IMR-90 (cell line): ENCODE measurements around the gene ADARB2.

Experiments used
- BHLHE40 ChIP-seq: fragments of 150-350 bp; IDR thresholded peaks from 2 replicates; pipeline ENCODE4 v1.6.1; 2016; ENCODE audit warnings: mild to moderate bottlenecking, low read depth, low read length
- CEBPB ChIP-seq: IDR thresholded peaks from 2 replicates; pipeline ENCODE4 v1.6.1; 2012; ENCODE audit warnings: low read depth, low read length, improper control_type of control experiment
- CHD1 ChIP-seq: IDR thresholded peaks from 2 replicates; pipeline ENCODE4 v1.6.1; 2012; ENCODE audit warnings: low read depth, low read length, improper control_type of control experiment
- MAFK ChIP-seq: IDR thresholded peaks from 2 replicates; pipeline ENCODE4 v1.6.1; 2012; ENCODE audit warnings: low read depth, low read length, improper control_type of control experiment
- MAZ ChIP-seq: IDR thresholded peaks from 2 replicates; pipeline ENCODE4 v1.6.1; 2012; ENCODE audit warnings: low read depth, mild to moderate bottlenecking, low read length, improper control_type of control experiment, moderate library complexity, borderline replicate concordance
- MXI1 ChIP-seq: IDR thresholded peaks from 2 replicates; pipeline ENCODE4 v1.6.1; 2012; ENCODE audit warnings: low read depth, mild to moderate bottlenecking, low read length, moderate library complexity, borderline replicate concordance
- NFE2L2 ChIP-seq: fragments of 150-350 bp; IDR thresholded peaks from 2 replicates; pipeline ENCODE4 v1.6.1; 2016; ENCODE audit warnings: low read depth, mild to moderate bottlenecking, low read length
- POLR2A ChIP-seq: IDR thresholded peaks from 2 replicates; pipeline ENCODE4 v1.6.1; 2012; ENCODE audit warnings: mild to moderate bottlenecking, low read depth, low read length
- RAD21 ChIP-seq: IDR thresholded peaks from 2 replicates; pipeline ENCODE4 v1.6.1; 2012; ENCODE audit warnings: low read length, improper control_type of control experiment
- RCOR1 ChIP-seq: IDR thresholded peaks from 2 replicates; pipeline ENCODE4 v1.6.1; 2012; ENCODE audit warnings: mild to moderate bottlenecking, low read length, improper control_type of control experiment; ENCODE audit not compliant: insufficient replicate concordance
- RFX5 ChIP-seq: IDR thresholded peaks from 2 replicates; pipeline ENCODE4 v1.8.0; 2012; ENCODE audit warnings: low read depth, mild to moderate bottlenecking, low read length, moderate library complexity
- SMC3 ChIP-seq: fragments of 150-350 bp; IDR thresholded peaks from 2 replicates; pipeline ENCODE4 v1.6.1; 2016; ENCODE audit warnings: low read depth, mild to moderate bottlenecking, antibody characterized with exemption, low read length, moderate library complexity
- TF ChIP-seq, protein P1 (sequence below): conservative IDR thresholded peaks from 2 replicates; pipeline ENCODE4 v1.5.1; 2012; ENCODE audit warnings: mild to moderate bottlenecking, low read depth, low read length, improper control_type of control experiment
- TF ChIP-seq, protein P2 (sequence below): fragments of 150-350 bp; IDR thresholded peaks from 2 replicates; pipeline ENCODE4 v1.6.1; 2017; ENCODE audit warnings: mild to moderate bottlenecking, antibody characterized with exemption, low read length, low read depth

DNA sequence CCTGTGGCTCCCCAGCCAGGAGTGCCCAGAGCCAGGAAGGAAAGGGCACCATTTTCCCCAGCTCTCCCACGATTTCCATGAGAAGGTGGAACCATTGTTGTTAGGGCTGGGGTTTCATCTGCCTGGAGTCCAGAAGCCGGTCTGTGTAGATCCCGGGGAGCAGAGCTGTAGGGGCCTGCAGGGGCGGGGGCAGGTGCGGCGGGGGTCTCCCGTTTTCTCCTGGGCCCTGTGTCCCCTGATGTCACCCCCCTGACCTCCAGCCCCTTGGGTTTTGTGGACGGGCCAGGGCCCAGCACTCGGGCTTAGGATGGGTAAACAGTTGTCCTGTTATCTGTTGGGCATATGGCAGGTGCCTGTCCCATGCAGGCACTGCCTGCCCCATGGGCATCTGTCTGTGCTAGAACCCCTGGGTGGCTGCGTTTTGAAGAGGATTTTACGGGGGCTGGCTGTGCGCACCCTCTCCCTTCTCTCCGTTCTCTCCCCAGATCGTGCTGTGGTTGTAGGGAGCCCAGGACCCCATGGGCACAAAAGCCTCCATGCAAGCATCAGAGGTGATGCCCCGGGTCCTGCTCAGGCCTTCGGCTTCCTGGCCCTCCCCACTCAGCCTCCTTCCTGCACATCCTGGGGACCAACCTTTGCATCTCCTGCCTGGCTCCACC lies 522.3 kb downstream of the ADARB2 start:
- TF ChIP-seq, protein P1, sequence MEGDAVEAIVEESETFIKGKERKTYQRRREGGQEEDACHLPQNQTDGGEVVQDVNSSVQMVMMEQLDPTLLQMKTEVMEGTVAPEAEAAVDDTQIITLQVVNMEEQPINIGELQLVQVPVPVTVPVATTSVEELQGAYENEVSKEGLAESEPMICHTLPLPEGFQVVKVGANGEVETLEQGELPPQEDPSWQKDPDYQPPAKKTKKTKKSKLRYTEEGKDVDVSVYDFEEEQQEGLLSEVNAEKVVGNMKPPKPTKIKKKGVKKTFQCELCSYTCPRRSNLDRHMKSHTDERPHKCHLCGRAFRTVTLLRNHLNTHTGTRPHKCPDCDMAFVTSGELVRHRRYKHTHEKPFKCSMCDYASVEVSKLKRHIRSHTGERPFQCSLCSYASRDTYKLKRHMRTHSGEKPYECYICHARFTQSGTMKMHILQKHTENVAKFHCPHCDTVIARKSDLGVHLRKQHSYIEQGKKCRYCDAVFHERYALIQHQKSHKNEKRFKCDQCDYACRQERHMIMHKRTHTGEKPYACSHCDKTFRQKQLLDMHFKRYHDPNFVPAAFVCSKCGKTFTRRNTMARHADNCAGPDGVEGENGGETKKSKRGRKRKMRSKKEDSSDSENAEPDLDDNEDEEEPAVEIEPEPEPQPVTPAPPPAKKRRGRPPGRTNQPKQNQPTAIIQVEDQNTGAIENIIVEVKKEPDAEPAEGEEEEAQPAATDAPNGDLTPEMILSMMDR: no peak
- TF ChIP-seq BHLHE40 (no peak), CEBPB (no peak), RFX5 (no peak), RAD21 (no peak), POLR2A (no peak), MXI1 (no peak), RCOR1 (no peak), CHD1 (no peak), SMC3 (no peak), MAZ (no peak), MAFK (no peak), NFE2L2 (no peak)
- TF ChIP-seq, protein P2, sequence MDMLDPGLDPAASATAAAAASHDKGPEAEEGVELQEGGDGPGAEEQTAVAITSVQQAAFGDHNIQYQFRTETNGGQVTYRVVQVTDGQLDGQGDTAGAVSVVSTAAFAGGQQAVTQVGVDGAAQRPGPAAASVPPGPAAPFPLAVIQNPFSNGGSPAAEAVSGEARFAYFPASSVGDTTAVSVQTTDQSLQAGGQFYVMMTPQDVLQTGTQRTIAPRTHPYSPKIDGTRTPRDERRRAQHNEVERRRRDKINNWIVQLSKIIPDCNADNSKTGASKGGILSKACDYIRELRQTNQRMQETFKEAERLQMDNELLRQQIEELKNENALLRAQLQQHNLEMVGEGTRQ: no peak
